HepG2 (cell line): ENCODE results near the gene TBC1D10B. TPM values are rescaled to one million over a fixed set of nuclear protein-coding genes. Genes with fewer than 3 reads are reported as not detected.

Experiments used
- BRCA1 ChIP-seq: sonication (generic); formaldehyde crosslinking; IDR thresholded peaks from 2 replicates; pipeline ENCODE4 v1.4.0; 2020; ENCODE audit warnings: missing genetic modification reagents
- CCDC6 ChIP-seq: sonication (generic); formaldehyde crosslinking; IDR thresholded peaks from 2 replicates; pipeline ENCODE4 v1.8.1; 2022; ENCODE audit warnings: mild to moderate bottlenecking, missing genetic modification reagents, moderate library complexity
- GATA4 ChIP-seq: sonication (generic); IDR thresholded peaks from 2 replicates; pipeline ENCODE4 v1.6.1; 2016; ENCODE audit warnings: antibody characterized with exemption, low read depth, borderline replicate concordance
- GMEB1 ChIP-seq: sonication (generic); formaldehyde crosslinking; IDR thresholded peaks from 2 replicates; pipeline ENCODE4 v1.5.1; 2020; ENCODE audit warnings: missing genetic modification reagents, mild to moderate bottlenecking, borderline replicate concordance
- PAF1 ChIP-seq: IDR thresholded peaks from 2 replicates; pipeline ENCODE4 v1.6.1; 2016; ENCODE audit warnings: missing genetic modification reagents, missing compliant biosample characterization
- RBM22 ChIP-seq: fragments of 200-400 bp; formaldehyde crosslinking; optimal IDR thresholded peaks from 2 replicates; pipeline ENCODE3; 2017; ENCODE audit warnings: mild to moderate bottlenecking, low read length, moderate library complexity
- REL ChIP-seq: sonication (generic); formaldehyde crosslinking; conservative IDR thresholded peaks from 2 replicates; pipeline ENCODE4 v1.8.0; 2022; ENCODE audit warnings: mild to moderate bottlenecking, missing genetic modification reagents, moderate library complexity
- SRSF9 ChIP-seq: fragments of 200-400 bp; formaldehyde crosslinking; IDR thresholded peaks from 2 replicates; pipeline ENCODE4 v1.6.1; 2018; ENCODE audit warnings: borderline replicate concordance, mild to moderate bottlenecking, low read depth, low read length; ENCODE audit not compliant: insufficient read depth, poor library complexity, severe bottlenecking
- YEATS4 ChIP-seq: sonication (generic); formaldehyde crosslinking; IDR thresholded peaks from 2 replicates; pipeline ENCODE4 v1.4.0; 2020; ENCODE audit warnings: missing genetic modification reagents, borderline replicate concordance
- ZNF234 ChIP-seq: sonication (generic); formaldehyde crosslinking; conservative IDR thresholded peaks from 2 replicates; pipeline ENCODE4 v1.5.1; 2020; ENCODE audit warnings: mild to moderate bottlenecking, missing genetic modification reagents
- ZNF326 ChIP-seq: sonication (generic); formaldehyde crosslinking; IDR thresholded peaks from 2 replicates; pipeline ENCODE4 v1.4.0; 2020; ENCODE audit warnings: missing genetic modification reagents, borderline replicate concordance
- ZNF496 ChIP-seq: sonication (generic); formaldehyde crosslinking; IDR thresholded peaks from 2 replicates; pipeline ENCODE4 v1.8.1; 2023; ENCODE audit warnings: mild to moderate bottlenecking, moderate library complexity, missing genetic modification reagents; ENCODE audit not compliant: insufficient replicate concordance
- ZNF562 ChIP-seq: sonication (generic); formaldehyde crosslinking; IDR thresholded peaks from 2 replicates; pipeline ENCODE4 v1.8.0; 2022; ENCODE audit warnings: missing genetic modification reagents, borderline replicate concordance
- ZNF7 ChIP-seq: IDR thresholded peaks from 2 replicates; pipeline ENCODE4 v1.6.1; 2016; ENCODE audit warnings: missing biosample characterization, missing genetic modification reagents
- ZNF83 ChIP-seq: sonication (generic); formaldehyde crosslinking; IDR thresholded peaks from 2 replicates; pipeline ENCODE4 v1.4.0; 2020; ENCODE audit warnings: missing genetic modification reagents, mild to moderate bottlenecking, borderline replicate concordance
- polyA plus RNA-seq, 8 experiments: library from polyadenylated mRNA; depleted of rRNA in 3 of 8; stranded (reverse) in 7 of 8; unstranded in 1 of 8; fragments of >200 nt; fragmentation: Illumina TruSeq in 4 of 8; extraction: Trizol in 4 of 8; gene quantifications; 2 replicates each; pipeline versions ENCODE4 v1.2.1 to v1.2.3, GENCODE V29; 2011 to 2016; ENCODE audit warnings: low read depth in 4 of 8, missing spikeins in 1 of 8, mixed read lengths in 1 of 8; ENCODE audit not compliant: insufficient read depth in 1 of 8
- total RNA-seq, 5 experiments: library from RNA; depleted of rRNA; stranded (reverse); fragments of >200 nt; fragmentation: Illumina TruSeq; extraction: Trizol; gene quantifications; 2 replicates each; pipeline ENCODE4 v1.2.3, GENCODE V29; 2016; ENCODE audit warnings: low read depth in 1 of 5

The TBC1D10B gene
- total and polyA plus RNA-seq, 2 of the 13 experiments (the other 11 are each of a cell fraction or from before 2014, with no cell fraction given), result 15.7 to 24.8 TPM

- TF ChIP-seq BRCA1 (CRISPR knock-in tag) (no peak), RBM22 (peak; percentile 76), SRSF9 (no peak), ZNF562 (CRISPR knock-in tag) (no peak), ZNF326 (CRISPR knock-in tag) (no peak), YEATS4 (no peak), GATA4 (no peak), ZNF83 (0 out of 2 replicates have a peak, but pooled peaks have one; percentile 27), CCDC6 (CRISPR knock-in tag) (no peak), ZNF234 (CRISPR knock-in tag) (no peak), PAF1 (CRISPR knock-in tag) (0 out of 2 replicates have a peak, but pooled peaks have one; percentile 34), ZNF496 (CRISPR knock-in tag) (no peak), ZNF7 (CRISPR knock-in tag) (peak; percentile 96), REL (CRISPR knock-in tag) (no peak), GMEB1 (no peak)
These were observed 20.0 kb downstream of the TBC1D10B start (continued) for GRCh38 chr16:30350134-30350871.
